NCI-H146 treated with DMSO at 0.1 percent for 48 hours (cell line): ENCODE data around the gene HPS6.
"Not testable (repeated sequence)": the region's sequence is repeated elsewhere in the genome, so short reads cannot be mapped to it uniquely, and the experiment has no call there.

Experiments used
- DNase-seq: peaks from one replicate; lab custom pipeline; 2025; ENCODE audit not compliant: unreplicated experiment; lab: John Stamatoyannopoulos, UW

HPS6 gene

DNA sequence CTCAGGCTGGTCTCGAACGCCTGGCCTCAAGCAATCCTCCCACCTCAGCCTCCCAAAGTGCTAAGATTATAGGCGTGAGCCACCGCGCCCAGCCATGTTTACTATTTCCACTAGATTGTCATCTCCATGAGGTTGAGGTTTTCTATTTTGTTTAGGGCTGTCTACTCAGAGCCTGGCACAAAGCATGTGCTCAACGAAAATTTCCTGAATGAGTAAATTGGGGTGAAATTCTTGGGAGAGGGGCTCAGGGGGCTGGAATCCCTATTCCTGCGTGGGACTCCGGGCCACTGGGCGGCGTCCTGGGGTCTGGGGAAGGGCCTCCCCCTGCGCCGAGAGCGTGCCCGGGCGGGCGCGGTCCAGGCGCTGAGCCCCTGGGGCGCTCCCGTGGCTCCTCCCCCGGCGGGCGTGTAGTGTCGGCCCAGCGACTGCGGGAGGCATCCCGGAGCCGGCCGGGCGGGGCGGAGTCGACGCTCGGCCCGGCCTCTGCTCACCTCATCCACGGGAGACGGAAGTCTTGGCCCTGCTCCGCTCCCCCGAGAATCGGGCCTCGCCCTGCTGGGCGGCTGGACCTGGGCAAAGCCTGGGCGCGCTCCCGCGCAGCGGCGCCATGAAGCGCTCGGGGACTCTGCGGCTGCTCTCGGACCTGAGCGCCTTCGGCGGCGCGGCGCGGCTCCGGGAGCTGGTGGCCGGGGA lies at the start of gene HPS6:
Gene HPS6, plus strand, starts transcription at position 482 of the 693 bp plus-strand sequence. Its CDS starts 126 bp downstream, at position 608.
- peak; percentile 72 for DNase-seq

DNA sequence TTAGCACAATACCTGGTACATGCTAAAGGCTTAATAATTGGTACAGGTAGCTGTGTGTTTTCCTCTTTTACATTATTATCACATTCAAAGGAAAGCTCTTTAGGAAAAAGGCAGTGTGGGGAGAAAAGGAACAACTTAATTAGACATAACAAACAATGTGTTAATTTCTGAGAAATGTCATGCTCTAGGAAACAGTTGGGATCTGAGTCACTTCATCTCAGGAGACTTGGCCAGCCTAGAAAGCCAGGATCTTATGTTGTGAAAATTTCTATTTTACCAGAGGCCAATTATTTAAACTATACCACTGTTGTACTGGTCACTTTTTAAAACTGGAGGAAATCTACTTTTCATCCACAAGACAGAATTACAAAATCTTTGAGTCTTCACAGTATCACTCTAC lies 48.7 kb upstream of the HPS6 start:
- no peak for DNase-seq

DNA sequence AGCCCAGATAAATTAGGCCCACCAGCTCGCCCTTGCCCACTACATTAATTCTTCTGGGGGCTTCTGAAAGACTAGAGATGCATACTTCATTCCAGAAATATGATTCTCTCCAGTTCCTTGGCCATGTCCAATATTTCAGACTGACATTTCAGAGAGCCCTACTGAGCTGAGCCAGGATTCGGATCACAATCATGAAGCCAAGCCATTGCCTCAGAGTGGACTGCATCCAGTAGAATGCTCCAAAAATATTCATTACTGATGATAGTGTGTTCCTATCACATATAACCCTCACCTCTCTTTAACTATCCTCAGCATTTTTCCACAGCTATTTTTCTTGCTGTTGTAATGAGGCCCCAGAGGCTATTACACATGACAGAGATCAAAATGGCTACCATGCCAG lies 47.9 kb upstream of the HPS6 start:
- no peak for DNase-seq

DNA sequence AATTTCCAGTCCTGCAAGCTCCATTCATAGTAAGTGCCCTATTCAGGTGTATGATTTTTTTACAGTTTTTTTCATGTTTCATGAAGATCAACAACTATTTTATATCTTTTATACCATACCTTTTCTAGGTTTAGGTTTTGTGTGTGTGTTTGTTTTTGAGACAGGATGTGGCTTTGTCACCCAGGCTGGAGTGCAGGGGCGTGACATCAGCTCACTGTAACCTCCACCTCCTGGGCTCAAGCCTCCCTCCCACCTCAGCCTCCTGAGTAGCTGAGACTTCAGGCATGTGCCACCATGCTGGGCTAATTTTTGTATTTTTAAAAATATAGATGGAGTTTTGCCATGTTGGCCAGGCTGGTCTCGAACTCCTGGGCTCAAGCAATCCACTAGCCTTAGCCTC lies 44.2 kb upstream of the HPS6 start:
- no peak for DNase-seq

DNA sequence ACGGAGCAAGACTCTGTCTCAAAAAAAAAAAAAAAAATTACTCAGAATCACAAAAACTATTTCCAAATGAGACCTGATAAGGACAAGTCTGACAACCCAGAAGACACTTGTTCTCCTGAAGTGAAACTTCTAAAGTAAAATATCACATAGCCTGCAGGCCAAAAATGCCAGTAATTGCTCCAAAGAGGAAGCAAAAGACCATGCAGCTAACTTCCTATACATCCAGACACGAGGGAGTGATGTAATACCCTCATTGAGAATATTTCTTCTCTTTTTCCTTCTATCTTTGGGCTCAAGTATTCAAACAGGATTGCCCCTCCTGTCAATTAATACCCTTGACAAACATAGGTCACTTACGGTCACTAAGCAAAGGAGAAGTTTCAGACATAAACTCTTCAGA lies 40.4 kb upstream of the HPS6 start:
- DNase-seq: no peak

GRCh38 chr10:102027261-102027660 lies 37.9 kb upstream of the HPS6 start:
- no peak for DNase-seq

DNA sequence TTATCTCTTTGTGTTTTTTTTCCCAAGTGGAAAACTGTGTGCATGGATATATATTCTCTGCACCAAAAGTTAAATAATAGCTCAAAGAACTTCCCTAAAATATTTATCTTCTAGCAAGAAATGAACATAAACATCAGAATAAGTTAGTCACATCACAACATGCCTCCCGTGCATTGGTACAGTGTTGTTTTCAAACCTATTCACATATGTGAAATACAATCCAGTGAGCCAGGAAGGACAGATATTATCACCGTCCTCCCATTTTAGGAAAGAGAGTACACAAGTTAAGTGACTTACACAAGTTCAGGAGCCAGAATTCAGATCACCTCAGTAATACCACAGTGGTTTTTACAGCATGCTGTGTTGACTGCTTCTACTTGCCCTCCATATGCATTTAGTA lies 31.4 kb upstream of the HPS6 start:
- no peak for DNase-seq

GRCh38 chr10:102035807-102036206 lies 29.3 kb upstream of the HPS6 start:
- DNase-seq: not testable (repeated sequence)

DNA sequence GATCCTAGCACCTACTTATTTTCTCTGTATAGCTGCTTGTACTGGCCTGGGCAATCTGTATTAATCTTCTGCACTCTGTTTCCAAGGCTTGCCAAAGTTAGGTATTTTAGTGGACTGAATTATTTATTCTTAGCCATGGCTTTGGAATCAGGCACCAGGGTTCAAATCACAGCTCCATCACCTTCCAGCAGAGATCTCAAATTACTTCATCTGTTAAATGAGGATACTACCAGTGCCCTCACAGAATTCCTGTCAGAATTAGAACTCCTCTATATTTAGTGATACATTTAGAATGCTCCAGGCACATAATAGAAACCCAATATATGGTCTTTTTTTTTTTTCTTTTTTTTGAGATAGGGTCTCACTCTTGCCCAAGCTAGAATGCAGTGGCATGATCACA lies 26.7 kb upstream of the HPS6 start:
- no peak for DNase-seq

DNA sequence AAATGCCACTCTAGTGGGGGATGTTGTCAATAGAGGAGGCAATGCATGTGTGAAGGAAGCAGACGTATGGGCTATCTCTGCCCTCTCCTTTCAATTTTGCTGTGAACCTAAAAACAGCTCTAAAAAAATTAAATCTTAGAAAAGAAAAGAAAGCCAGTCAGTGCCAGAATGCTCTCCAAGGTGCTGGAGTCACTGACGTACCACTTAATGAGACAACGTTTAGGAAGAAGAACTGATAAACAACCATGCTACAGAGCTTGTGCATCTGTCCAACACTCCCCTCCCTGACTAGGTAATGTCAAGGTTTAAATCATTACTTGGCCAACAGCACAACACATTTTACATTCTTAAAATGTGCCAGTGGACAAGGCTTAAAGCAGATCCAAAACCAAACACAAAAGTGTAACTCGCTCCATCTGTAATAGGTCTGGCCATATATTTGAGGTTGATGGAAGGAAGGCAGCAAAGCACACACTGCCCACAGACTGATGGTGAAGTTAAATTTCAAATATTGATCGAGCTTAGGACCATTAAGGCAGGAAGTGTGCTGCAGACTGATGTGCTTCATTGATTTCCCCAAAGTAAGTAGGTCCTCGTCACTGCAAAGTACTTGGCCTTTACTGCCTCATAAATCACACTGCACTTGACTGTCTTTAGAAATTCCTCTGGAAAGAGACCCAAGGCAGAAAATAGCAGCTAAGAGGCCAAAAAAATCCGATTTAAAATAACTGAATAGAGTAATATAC lies 24.7 kb upstream of the HPS6 start:
- no peak for DNase-seq

DNA sequence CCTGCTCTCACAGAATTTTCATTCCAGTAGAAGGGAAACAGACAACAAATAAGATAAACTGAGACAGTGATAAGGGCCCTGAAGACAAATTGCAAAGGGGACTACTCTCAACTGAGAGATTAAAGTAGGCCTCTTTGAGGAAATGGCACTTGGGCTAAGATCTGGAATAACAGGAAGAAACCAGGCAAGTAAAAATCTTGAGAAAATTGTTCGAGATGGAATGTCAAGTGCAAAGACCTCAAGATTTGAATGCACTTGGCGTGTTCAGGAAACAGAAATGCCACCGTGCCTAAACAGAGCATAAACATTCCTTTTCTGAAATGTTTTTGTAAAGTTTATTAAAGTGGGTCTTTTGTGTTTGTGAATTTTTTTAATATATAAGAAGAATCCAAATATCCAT lies 19.9 kb upstream of the HPS6 start:
- no peak for DNase-seq

DNA sequence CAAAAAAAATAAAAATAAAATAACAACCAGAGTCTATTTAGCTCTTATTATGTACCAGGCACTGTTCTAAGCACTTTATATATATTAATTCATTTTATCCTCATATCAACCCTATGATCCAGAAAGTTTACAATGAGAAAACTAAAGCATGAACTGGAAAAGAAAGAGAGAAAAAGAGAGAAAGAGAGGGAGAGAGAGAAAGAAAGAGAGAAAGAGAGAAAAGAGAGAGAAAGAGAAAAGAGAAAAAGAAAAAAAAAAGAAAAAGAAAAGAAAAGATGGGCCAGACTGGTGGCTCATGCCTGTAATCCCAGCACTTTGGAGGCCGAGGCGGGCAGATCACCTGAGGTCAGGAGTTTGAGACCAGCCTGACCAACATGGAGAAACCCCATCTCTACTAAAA lies 19.1 kb upstream of the HPS6 start:
- no peak for DNase-seq

GRCh38 chr10:102054881-102055646 lies 10.1 kb upstream of the HPS6 start:
- DNase-seq: not testable (repeated sequence)

DNA sequence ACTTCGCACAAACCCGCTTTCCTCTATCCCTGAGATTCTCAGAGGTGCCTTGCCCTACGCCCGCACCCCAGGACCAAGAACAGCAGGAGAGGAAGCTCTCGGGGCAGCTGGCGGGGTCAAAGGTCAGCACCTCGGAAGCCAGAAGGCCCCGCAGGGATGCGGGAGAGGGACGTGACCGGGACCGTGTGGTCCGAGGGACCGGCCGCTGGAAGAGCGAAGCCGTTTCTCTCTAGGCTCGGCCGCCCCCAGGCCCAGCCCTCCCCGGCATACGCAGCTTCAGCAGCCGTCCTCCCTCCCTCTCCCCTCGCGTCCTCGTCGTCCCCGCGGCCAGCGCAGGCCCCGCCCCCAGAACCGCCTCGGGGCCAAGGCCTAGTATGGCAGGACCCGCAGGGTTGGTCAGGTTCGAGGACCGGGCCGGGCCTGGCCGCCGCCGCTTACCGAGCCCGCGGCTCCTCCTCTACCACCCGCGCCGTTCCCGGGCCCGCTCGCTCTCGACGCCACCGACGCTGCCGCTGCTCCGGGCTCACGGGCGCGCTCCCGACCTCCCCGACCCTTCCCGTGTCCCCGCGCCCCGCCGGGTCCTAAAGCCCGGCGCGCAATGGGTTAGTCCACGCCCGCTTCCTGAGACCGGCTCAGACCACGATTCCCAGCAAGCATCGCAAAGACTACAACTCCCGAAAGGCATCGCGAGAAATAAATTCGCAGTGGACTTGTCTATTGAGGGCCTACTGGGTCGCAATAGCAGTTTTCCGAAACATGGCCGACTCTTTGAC lies 9.3 kb upstream of the HPS6 start, which contains the start of gene ARMH3:
Gene ARMH3, minus strand, starts transcription at position 527 of the 773 bp plus-strand sequence. CDS start 16,059 bp downstream, outside the sequence.
- DNase-seq: peak; percentile 90

DNA sequence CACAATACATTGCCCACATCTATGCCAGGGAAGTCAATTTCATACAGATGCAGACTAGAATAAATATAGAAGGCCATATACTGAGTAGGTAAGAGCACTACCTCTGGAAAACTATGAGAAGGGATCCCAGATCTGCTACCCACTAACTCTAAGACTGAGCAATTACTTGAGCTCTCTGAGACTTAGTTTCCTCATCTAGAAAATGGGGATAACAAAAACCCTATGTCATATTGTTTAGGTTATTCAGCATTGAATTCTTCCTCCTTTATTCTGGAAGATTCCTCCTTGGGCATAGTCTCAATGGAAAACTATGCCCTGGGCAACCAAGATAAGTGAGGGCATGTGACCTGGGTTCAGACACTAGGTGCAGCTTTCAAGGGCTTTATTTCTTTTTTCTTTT lies 5.2 kb upstream of the HPS6 start:
- no peak for DNase-seq

- no peak for DNase-seq
Measured at GRCh38 chr10:102064503-102064867, 664 bp upstream of the HPS6 start.

DNA sequence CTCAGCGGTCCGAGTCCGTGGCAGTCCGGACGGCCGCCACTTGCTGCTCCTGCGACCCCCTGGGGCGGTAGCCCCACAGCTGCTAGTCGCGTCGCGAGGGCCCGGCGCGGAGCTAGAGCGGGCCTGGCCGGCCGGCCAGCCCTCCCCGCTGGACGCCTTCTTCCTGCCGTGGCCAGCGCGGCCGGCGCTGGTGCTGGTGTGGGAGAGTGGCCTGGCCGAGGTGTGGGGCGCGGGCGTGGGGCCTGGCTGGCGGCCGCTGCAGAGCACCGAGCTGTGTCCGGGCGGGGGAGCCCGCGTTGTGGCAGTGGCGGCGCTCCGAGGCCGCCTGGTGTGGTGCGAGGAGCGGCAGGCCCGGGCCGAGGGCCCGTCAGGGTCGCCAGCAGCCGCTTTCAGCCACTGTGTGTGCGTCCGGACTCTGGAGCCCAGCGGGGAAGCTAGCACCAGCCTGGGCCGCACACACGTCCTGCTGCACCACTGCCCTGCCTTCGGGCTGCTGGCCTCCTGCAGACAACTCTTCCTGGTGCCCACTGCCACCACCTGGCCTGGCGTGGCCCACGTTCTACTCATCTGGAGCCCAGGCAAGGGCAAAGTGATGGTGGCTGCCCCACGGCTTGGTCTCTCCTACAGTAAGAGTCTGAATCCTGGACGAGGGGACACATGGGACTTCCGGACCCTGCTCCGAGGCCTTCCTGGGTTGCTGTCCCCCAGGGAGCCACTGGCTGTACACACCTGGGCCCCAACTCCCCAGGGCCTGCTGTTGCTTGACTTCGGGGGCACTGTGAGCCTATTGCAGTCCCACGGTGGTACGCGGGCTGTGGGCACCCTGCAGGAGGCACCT lies 631 bp downstream of the HPS6 start:
- DNase-seq: no peak

DNA sequence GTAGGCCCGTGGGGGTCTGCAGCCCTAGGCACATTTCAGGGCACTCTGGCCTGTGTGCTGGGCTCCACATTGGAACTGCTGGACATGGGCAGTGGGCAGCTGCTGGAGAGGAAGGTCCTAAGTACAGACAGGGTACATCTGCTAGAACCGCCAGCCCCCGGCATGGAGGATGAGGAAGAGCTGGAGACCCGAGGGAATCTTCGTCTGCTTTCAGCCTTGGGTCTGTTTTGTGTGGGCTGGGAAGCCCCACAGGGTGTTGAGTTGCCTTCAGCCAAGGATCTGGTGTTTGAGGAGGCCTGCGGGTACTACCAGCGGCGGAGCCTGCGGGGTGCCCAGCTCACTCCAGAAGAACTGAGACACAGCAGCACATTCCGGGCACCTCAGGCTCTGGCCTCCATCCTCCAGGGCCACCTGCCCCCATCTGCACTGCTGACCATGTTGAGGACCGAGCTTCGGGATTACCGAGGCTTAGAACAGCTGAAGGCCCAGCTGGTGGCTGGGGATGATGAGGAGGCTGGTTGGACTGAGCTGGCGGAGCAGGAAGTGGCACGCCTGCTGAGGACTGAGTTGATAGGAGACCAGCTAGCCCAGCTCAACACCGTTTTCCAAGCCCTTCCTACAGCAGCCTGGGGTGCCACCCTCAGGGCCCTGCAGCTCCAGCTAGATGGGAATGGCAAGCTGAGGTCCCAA lies 1.4 kb downstream of the HPS6 start:
- DNase-seq: no peak

DNA sequence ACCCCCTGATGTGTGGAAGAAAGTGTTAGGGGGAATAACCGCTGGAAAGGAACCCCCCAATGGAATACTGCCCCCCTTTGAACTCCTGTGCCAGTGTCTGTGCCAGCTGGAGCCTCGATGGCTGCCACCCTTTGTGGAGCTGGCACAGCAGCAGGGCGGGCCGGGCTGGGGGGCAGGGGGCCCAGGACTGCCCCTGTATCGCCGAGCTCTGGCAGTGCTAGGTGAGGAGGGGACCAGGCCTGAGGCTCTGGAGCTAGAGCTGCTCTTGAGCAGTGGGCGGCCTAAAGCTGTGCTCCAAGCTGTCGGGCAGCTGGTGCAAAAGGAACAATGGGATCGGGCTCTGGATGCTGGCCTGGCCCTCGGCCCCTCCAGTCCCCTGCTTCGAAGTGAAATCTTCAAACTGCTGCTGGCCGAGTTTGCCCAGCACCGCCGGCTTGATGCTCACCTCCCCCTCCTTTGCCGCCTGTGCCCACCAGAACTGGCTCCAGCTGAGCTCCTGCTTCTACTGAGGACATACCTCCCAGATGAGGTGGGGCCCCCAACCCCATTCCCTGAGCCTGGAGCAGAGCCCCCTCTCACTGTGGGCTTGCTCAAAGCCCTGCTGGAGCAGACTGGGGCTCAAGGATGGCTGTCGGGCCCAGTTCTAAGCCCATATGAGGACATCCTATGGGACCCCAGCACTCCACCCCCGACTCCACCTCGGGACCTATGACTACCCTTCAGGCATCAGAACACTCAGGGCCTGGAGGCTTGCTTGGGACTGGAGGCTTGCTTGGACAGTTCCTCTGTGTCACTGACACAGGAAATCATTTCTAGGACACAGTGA lies 2.2 kb downstream of the HPS6 start:
- DNase-seq: no peak
